Colon (tissue), 2 donors: ENCODE measurements around the gene MRPL17.

Source experiments
- FAIRE-seq: peaks from 2 replicates; lab custom pipeline; 2012; peaks lifted over from hg19 to GRCh38; lab: Jason Lieb, UNC
- donor health status: control.
- donor health status: control.

MRPL17 gene

GRCh38 chr11:6682591-6682935 is 577 bp downstream of the MRPL17 start:
- no peak for FAIRE-seq

- FAIRE-seq: no peak
Measured at GRCh38 chr11:6681949-6682348, 1.2 kb downstream of the MRPL17 start.

GRCh38 chr11:6681505-6681904 is 1.6 kb downstream of the MRPL17 start:
- no peak for FAIRE-seq

- FAIRE-seq: no peak
Measured at GRCh38 chr11:6677018-6677417, 6.1 kb downstream of the MRPL17 start.

GRCh38 chr11:6674862-6675261 is 8.3 kb downstream of the MRPL17 start:
- FAIRE-seq: no peak

GRCh38 chr11:6674219-6674597 is 8.9 kb downstream of the MRPL17 start:
- no peak for FAIRE-seq

GRCh38 chr11:6673523-6674218 is 9.5 kb downstream of the MRPL17 start:
- no peak for FAIRE-seq

GRCh38 chr11:6671991-6672390 is 11.1 kb downstream of the MRPL17 start:
- FAIRE-seq: no peak

GRCh38 chr11:6670202-6670830 is 12.8 kb downstream of the MRPL17 start:
- FAIRE-seq: no peak

GRCh38 chr11:6667733-6668374 is 15.3 kb downstream of the MRPL17 start:
- FAIRE-seq: no peak

- FAIRE-seq: no peak
Measured at GRCh38 chr11:6666302-6667183, 16.6 kb downstream of the MRPL17 start.

- no peak for FAIRE-seq
Measured at GRCh38 chr11:6664551-6664950, 18.6 kb downstream of the MRPL17 start.

GRCh38 chr11:6663794-6664469 is 19.2 kb downstream of the MRPL17 start:
- no peak for FAIRE-seq

- no peak for FAIRE-seq
Measured at GRCh38 chr11:6660712-6661111, 22.4 kb downstream of the MRPL17 start.

- FAIRE-seq: no peak
Measured at GRCh38 chr11:6658647-6659046, 24.5 kb downstream of the MRPL17 start.

- no peak for FAIRE-seq
Measured at GRCh38 chr11:6657346-6657745, 25.8 kb downstream of the MRPL17 start.

- FAIRE-seq: no peak
Measured at GRCh38 chr11:6656936-6657335, 26.2 kb downstream of the MRPL17 start.

- no peak for FAIRE-seq
Measured at GRCh38 chr11:6656584-6656915, 26.6 kb downstream of the MRPL17 start.

- no peak for FAIRE-seq
Measured at GRCh38 chr11:6655790-6656583, 27.2 kb downstream of the MRPL17 start, which contains the start of gene DCHS1. Gene DCHS1, minus strand, starts transcription at chr11:6655809. Its CDS starts 14,196 bp downstream, at chr11:6641613.

GRCh38 chr11:6655020-6655789 is 27.9 kb downstream of the MRPL17 start:
- no peak for FAIRE-seq
